Endothelial cell (in vitro differentiated cells): Measurements from ENCODE around the gene CD22. TPM values are rescaled to one million over a fixed set of nuclear protein-coding genes. Genes with fewer than 3 reads are reported as not detected.

Experiments used
- DNase-seq: peaks from one replicate; pipeline ENCODE4 v3.0.0; 2021; ENCODE audit warnings: low spot score
- H3K27ac Mint-ChIP-seq: one replicate; pipeline ENCODE4 v1.8.0; 2021; ENCODE audit warnings: mixed read lengths, inconsistent platforms; ENCODE audit not compliant: unreplicated experiment
- H3K27me3 Mint-ChIP-seq: one replicate; pipeline ENCODE4 v1.8.0; 2021; ENCODE audit warnings: mild to moderate bottlenecking, moderate library complexity, mixed read lengths, inconsistent platforms; ENCODE audit not compliant: unreplicated experiment
- H3K36me3 Mint-ChIP-seq: one replicate; pipeline ENCODE4 v1.8.0; 2021; ENCODE audit warnings: mild to moderate bottlenecking, low read depth, mixed read lengths, inconsistent platforms; ENCODE audit not compliant: unreplicated experiment
- H3K4me1 Mint-ChIP-seq: one replicate; pipeline ENCODE4 v1.8.0; 2021; ENCODE audit warnings: mild to moderate bottlenecking, mixed read lengths, inconsistent platforms; ENCODE audit not compliant: unreplicated experiment
- H3K4me3 Mint-ChIP-seq: one replicate; pipeline ENCODE4 v1.8.0; 2021; ENCODE audit warnings: mild to moderate bottlenecking, mixed read lengths, inconsistent platforms; ENCODE audit not compliant: unreplicated experiment
- H3K9me3 Mint-ChIP-seq: one replicate; pipeline ENCODE4 v1.8.0; 2021; ENCODE audit warnings: mixed read lengths, inconsistent platforms; ENCODE audit not compliant: unreplicated experiment
- CTCF ChIP-seq: fragments of 200-600 bp; sonication (generic); IDR thresholded peaks from one replicate; pipeline ENCODE4 v1.5.0; 2021; ENCODE audit warnings: antibody characterized with exemption; ENCODE audit not compliant: unreplicated experiment
- total RNA-seq: library from RNA; stranded (reverse); fragmentation: NEBNext Ultra II Directional; extraction: Animal tissue kit (Norgen Biotek cat#: 25700); gene quantifications from one replicate; pipeline ENCODE4 v1.2.1, GENCODE V29; 2021; ENCODE audit not compliant: unreplicated experiment

The CD22 gene
- total RNA-seq, 1 donor from 2014 or later, result not detected

GRCh38 chr19:35330475-35330874, 1.5 kb downstream of the CD22 start:
- DNase-seq, result no peak
- no peak for TF ChIP-seq CTCF
- H3K27me3 Mint-ChIP-seq, result no peaks in the 10 kb centered on the region
- no peak overlapping the region for H3K27ac Mint-ChIP-seq
- H3K4me3 Mint-ChIP-seq, result no peak overlapping the region
- H3K36me3 Mint-ChIP-seq, result no peaks in the 10 kb centered on the region
- H3K9me3 Mint-ChIP-seq, result no peaks in the 10 kb centered on the region
- no peaks in the 10 kb centered on the region for H3K4me1 Mint-ChIP-seq

DNA sequence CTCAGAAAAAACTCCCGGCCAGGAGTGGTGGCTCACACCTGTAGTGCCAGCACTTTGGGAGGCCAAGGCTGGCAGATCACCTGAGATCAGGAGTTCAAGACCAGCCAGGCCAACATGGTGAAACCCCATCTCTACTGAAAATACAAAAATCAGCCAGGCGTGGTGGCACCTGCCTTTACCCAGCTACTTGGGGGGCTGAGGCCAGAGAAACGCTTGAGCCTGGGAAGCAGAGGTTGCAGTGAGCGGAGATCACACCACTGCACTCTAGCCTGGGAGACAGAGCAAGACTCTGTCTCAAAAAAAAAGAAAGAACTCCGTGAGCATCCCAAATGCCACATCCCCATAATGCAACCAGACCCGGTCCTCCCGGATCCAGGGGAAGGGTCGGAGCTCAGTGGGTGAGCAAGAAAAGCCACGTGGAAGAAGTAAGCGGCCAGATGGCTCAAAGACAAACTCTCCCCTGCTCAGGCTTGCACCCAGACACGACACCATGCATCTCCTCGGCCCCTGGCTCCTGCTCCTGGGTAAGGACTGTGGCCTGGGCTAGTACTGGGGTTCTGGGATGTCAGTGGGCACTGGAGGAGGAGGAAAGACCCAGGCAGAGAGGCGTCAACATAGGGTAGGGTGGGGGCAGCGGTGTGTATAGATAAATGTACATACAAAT, 2.7 kb downstream of the CD22 start:
- no peak for DNase-seq
- Mint-ChIP-seq H3K4me3 (no peak overlapping the region), H3K4me1 (no peaks in the 10 kb centered on the region), H3K27ac (no peak overlapping the region), H3K36me3 (no peaks in the 10 kb centered on the region), H3K9me3 (no peaks in the 10 kb centered on the region), H3K27me3 (no peaks in the 10 kb centered on the region)
- no peak for TF ChIP-seq CTCF

GRCh38 chr19:35332817-35333216, 3.8 kb downstream of the CD22 start:
- H3K9me3 Mint-ChIP-seq, result no peaks in the 10 kb centered on the region
- H3K36me3 Mint-ChIP-seq, result no peaks in the 10 kb centered on the region
- no peak overlapping the region for H3K4me3 Mint-ChIP-seq
- no peaks in the 10 kb centered on the region for H3K27me3 Mint-ChIP-seq
- no peak overlapping the region for H3K27ac Mint-ChIP-seq
- no peak for DNase-seq
- no peak for TF ChIP-seq CTCF
- H3K4me1 Mint-ChIP-seq, result no peaks in the 10 kb centered on the region

- Mint-ChIP-seq H3K27me3 (no peaks in the 10 kb centered on the region), H3K4me1 (no peaks in the 10 kb centered on the region), H3K27ac (no peak overlapping the region), H3K36me3 (no peaks in the 10 kb centered on the region), H3K4me3 (no peak overlapping the region), H3K9me3 (no peaks in the 10 kb centered on the region)
- TF ChIP-seq CTCF, result no peak
- no peak for DNase-seq
Observed at GRCh38 chr19:35334144-35334753, 5.3 kb downstream of the CD22 start.

GRCh38 chr19:35336166-35336955, 7.4 kb downstream of the CD22 start:
- DNase-seq, result no peak
- no peaks in the 10 kb centered on the region for H3K9me3 Mint-ChIP-seq
- no peaks in the 10 kb centered on the region for H3K4me1 Mint-ChIP-seq
- H3K36me3 Mint-ChIP-seq, result no peaks in the 10 kb centered on the region
- no peaks in the 10 kb centered on the region for H3K27me3 Mint-ChIP-seq
- H3K27ac Mint-ChIP-seq, result no peak overlapping the region
- no peak for TF ChIP-seq CTCF
- no peak overlapping the region for H3K4me3 Mint-ChIP-seq
